ENCODE results near the gene VWA8. TPM values are rescaled to one million over a fixed set of nuclear protein-coding genes. Genes with fewer than 3 reads are reported as not detected.

VWA8 gene
- total and polyA plus RNA-seq, 2 of the 8 experiments (the other 6 are each of a cell fraction or from before 2014, with no cell fraction given) = 5.9 to 19.6 TPM

GRCh38 chr13:41822560-41822959, 138.3 kb downstream of the VWA8 start:
- DNase-seq (ENCODE audit: low read depth in 1 of 2, low spot score in 2 of 2) (no peak), FAIRE-seq (no peak)
- Histone ChIP-seq H2BK20ac (ENCODE audit: low read length) (no peak overlapping the region), H3K23me2 (ENCODE audit: low read depth, low read length) (no peaks in the 10 kb centered on the region), H2BK15ac (ENCODE audit: low read length) (no peak overlapping the region), H3K56ac (replicated peaks; ENCODE audit: insufficient read length, low read depth, low read length) (no peak overlapping the region), H3K4me1 (replicated peaks in 1 of 4; ENCODE audit: control insufficient read depth in 3 of 4, insufficient read depth in 4 of 4, low read length in 3 of 4) (no peaks in the 10 kb centered on the region), H2BK5ac (ENCODE audit: low read depth, low read length) (no peak overlapping the region), H4K20me1 (replicated peaks in 1 of 2; ENCODE audit: control insufficient read depth in 1 of 2, insufficient read depth in 2 of 2, low read length in 2 of 2) (no peaks in the 10 kb centered on the region), H3K79me2 (ENCODE audit: control insufficient read depth in 1 of 2, insufficient read depth in 2 of 2, low read length in 2 of 2) (no peaks in the 10 kb centered on the region), H4K91ac (replicated peaks; ENCODE audit: insufficient read length, low read length) (no peak overlapping the region), H3K9ac (replicated peaks in 1 of 4; ENCODE audit: extremely low read depth in 1 of 4, low read depth in 3 of 4, low read length in 3 of 4) (no peak overlapping the region), H3K23ac (ENCODE audit: insufficient read length) (no peak overlapping the region), H3K9me3 (ENCODE audit: insufficient read depth in 2 of 2, low read depth in 1 of 2, low read length in 1 of 2) (no peaks in the 10 kb centered on the region), H3K79me1 (ENCODE audit: low read depth, low read length) (no peaks in the 10 kb centered on the region), H3K4me3 (ENCODE audit: extremely low read depth in 1 of 4, insufficient read depth in 2 of 4, low read depth in 3 of 4, low read length in 4 of 4) (no peak overlapping the region), H3K36me3 (ENCODE audit: control insufficient read depth in 2 of 4, insufficient read depth in 4 of 4, low read length in 3 of 4) (peaks cover 0 to 6% (median 2%) of the 10 kb centered on the region in 4 experiments; a peak in 3 of 8 replicates), H2AFZ (ENCODE audit: low read length) (no peak overlapping the region), H3K14ac (ENCODE audit: insufficient read length) (no peak overlapping the region), H4K8ac (ENCODE audit: extremely low read depth, insufficient read depth, low read length) (no peak overlapping the region), H3K27me3 (replicated peaks in 1 of 4; ENCODE audit: control insufficient read depth in 3 of 4, extremely low read depth in 1 of 4, insufficient read depth in 3 of 4, low read length in 3 of 4) (no peaks in the 10 kb centered on the region), H3K27ac (ENCODE audit: low read depth, low read length) (no peak overlapping the region), H3K4ac (replicated peaks; ENCODE audit: insufficient read length, low read depth, low read length) (no peak overlapping the region), H2BK12ac (ENCODE audit: low read depth, low read length) (no peak overlapping the region), H4K5ac (ENCODE audit: insufficient read length, low read depth, low read length) (no peak overlapping the region), H3K18ac (ENCODE audit: extremely low read depth, low read length) (no peak overlapping the region), H3K4me2 (ENCODE audit: insufficient read depth in 1 of 2, low read depth in 2 of 2, low read length in 2 of 2) (no peak overlapping the region), H2AK5ac (ENCODE audit: low read depth, low read length) (no peak overlapping the region), H2BK120ac (replicated peaks; ENCODE audit: low read depth, low read length) (no peak overlapping the region)
- TF ChIP-seq SIN3A (conservative IDR thresholded peaks at IDR 0.05 in 1 of 2, IDR thresholded peaks at IDR 0.05 in 1 of 2; ENCODE audit: low read depth in 1 of 2, low read length in 2 of 2) (no peak), CREB1 (IDR thresholded peaks at IDR 0.05) (no peak), MAFK (IDR thresholded peaks at IDR 0.05; ENCODE audit: low read depth, low read length) (no peak), GTF2F1 (IDR thresholded peaks at IDR 0.05; ENCODE audit: borderline replicate concordance, low read depth, low read length) (no peak), SRF (IDR thresholded peaks at IDR 0.05; ENCODE audit: low read depth, low read length) (no peak), ATF2 (IDR thresholded peaks at IDR 0.05; ENCODE audit: low read length) (no peak), KDM1A (IDR thresholded peaks at IDR 0.05; ENCODE audit: borderline replicate concordance, low read length) (no peak)
- CTCF ChIA-PET (ENCODE audit: partially characterized antibody) = interaction anchor here (0.8 to 1.2 kb wide), 2 partner anchors 19 to 172 kb away, joined by 3 read pairs; no protein-coding TSS in a partner anchor
- POLR2A ChIA-PET (ENCODE audit: partially characterized antibody) = no interaction called here
